ENCODE measurements around the gene AWAT1. TPM values are rescaled to one million over a fixed set of nuclear protein-coding genes. Genes with fewer than 3 reads are reported as not detected.
"Not testable (repeated sequence)": the region's sequence is repeated elsewhere in the genome, so short reads cannot be mapped to it uniquely, and the experiment has no call there.

AWAT1 gene
- total RNA-seq, 1 donor from 2014 or later: not detected

GRCh38 chrX:70262952-70263567 is 28.6 kb downstream of the AWAT1 start:
- Mint-ChIP-seq H3K4me1 (no peaks in the 10 kb centered on the region), H3K9me3 (peaks cover 7% of the 10 kb centered on the region), H3K4me3 (no peak overlapping the region), H3K36me3 (ENCODE audit: low read depth) (no peaks in the 10 kb centered on the region), H3K27me3 (ENCODE audit: low read depth) (peaks cover 7% of the 10 kb centered on the region), H3K27ac (ENCODE audit: unreplicated experiment) (no peak overlapping the region)
- peak; percentile 67 for TF ChIP-seq CTCF (conservative IDR thresholded peaks at IDR 0.05)
- DNase-seq (ENCODE audit: low read depth, low spot score): peak; percentile 37

DNA sequence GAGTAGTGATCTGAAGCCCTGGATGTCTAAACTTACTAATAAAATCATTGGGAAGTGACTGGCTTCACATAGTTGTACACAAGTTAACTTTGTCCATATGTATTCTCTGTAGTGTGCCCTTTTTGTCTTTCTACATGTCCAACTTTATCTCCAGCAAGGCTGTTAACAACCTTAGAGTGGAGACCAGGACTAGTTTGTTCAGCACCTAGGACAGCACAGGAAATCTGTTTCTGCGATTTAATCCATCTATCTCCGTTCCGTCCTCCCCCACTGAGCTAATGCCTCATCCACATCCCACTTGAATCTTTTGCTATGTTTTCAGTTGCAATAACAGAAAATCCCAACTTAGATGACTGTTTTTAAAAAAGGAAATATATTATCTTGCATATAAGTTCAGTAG is 30.3 kb downstream of the AWAT1 start:
- no peaks in the 10 kb centered on the region for H3K36me3 Mint-ChIP-seq (ENCODE audit: low read depth)
- no peak for TF ChIP-seq CTCF (conservative IDR thresholded peaks at IDR 0.05)
- H3K9me3 Mint-ChIP-seq: peaks cover 8% of the 10 kb centered on the region
- DNase-seq (ENCODE audit: low read depth, low spot score): no peak
- no peak overlapping the region for H3K4me3 Mint-ChIP-seq
- no peaks in the 10 kb centered on the region for H3K4me1 Mint-ChIP-seq
- H3K27me3 Mint-ChIP-seq (ENCODE audit: low read depth): peaks cover 7% of the 10 kb centered on the region
- no peak overlapping the region for H3K27ac Mint-ChIP-seq (ENCODE audit: unreplicated experiment)

GRCh38 chrX:70268034-70268433 is 33.6 kb downstream of the AWAT1 start, which contains the start of gene ARR3:
TSS of gene ARR3 (plus strand) at chrX:70268334. CDS start at chrX:70269386, 1,052 bp downstream.
- Mint-ChIP-seq H3K27me3 (ENCODE audit: low read depth) (peaks cover 4% of the 10 kb centered on the region), H3K9me3 (peaks cover 10% of the 10 kb centered on the region), H3K4me3 (no peak within 1 kb of the TSS), H3K27ac (ENCODE audit: unreplicated experiment) (no peak within 1 kb of the TSS), H3K4me1 (no peaks in the 10 kb centered on the region), H3K36me3 (ENCODE audit: low read depth) (no peaks in the 10 kb centered on the region)
- no peak for DNase-seq (ENCODE audit: low read depth, low spot score)
- TF ChIP-seq CTCF (conservative IDR thresholded peaks at IDR 0.05): no peak

GRCh38 chrX:70274029-70274428 is 39.6 kb downstream of the AWAT1 start:
- H3K27ac Mint-ChIP-seq (ENCODE audit: unreplicated experiment); DNase-seq (ENCODE audit: low read depth, low spot score); H3K9me3 Mint-ChIP-seq; H3K27me3 Mint-ChIP-seq (ENCODE audit: low read depth); H3K4me3 Mint-ChIP-seq; H3K36me3 Mint-ChIP-seq (ENCODE audit: low read depth); H3K4me1 Mint-ChIP-seq: not testable (repeated sequence)

- Mint-ChIP-seq H3K27me3 (ENCODE audit: low read depth) (no peaks in the 10 kb centered on the region), H3K27ac (ENCODE audit: unreplicated experiment) (no peak overlapping the region), H3K4me3 (no peak overlapping the region), H3K36me3 (ENCODE audit: low read depth) (peaks cover 2% of the 10 kb centered on the region), H3K9me3 (peaks cover 7% of the 10 kb centered on the region), H3K4me1 (no peaks in the 10 kb centered on the region)
- DNase-seq (ENCODE audit: low read depth, low spot score): no peak
- no peak for TF ChIP-seq CTCF (conservative IDR thresholded peaks at IDR 0.05)
Observed at GRCh38 chrX:70279081-70279480, 44.6 kb downstream of the AWAT1 start.

DNA sequence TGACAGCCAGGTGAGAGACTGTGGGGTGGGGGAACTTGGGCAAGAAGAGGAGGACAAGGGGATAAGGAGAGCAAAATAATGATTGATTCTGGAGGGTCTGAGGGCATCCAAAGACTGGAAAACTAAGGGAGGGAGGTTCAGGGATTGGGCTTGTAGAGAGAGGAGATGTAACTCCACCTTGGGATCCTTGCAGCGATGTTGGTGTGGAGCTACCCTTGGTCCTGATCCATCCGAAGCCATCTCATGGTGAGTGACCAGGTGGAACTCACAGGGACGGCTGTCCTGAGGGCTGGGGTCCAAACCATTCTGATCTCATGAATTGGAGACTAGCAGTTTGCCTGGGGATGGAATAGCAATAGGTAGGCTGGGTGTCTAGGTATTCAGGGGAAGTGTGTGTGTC is 46.1 kb downstream of the AWAT1 start:
- Mint-ChIP-seq H3K4me3 (no peak overlapping the region), H3K27ac (ENCODE audit: unreplicated experiment) (no peak overlapping the region), H3K36me3 (ENCODE audit: low read depth) (peaks cover 2% of the 10 kb centered on the region), H3K27me3 (ENCODE audit: low read depth) (no peaks in the 10 kb centered on the region), H3K9me3 (peaks cover 7% of the 10 kb centered on the region), H3K4me1 (no peaks in the 10 kb centered on the region)
- DNase-seq (ENCODE audit: low read depth, low spot score): no peak
- no peak for TF ChIP-seq CTCF (conservative IDR thresholded peaks at IDR 0.05)
